Lower lobe of right lung (tissue), 2 donors: ENCODE measurements around the gene IFITM10. TPM values are rescaled to one million over a fixed set of nuclear protein-coding genes. Genes with fewer than 3 reads are reported as not detected.

Source experiments
- ATAC-seq, 2 donors: fragments of 200-7000 bp; cut with Tn5 transposase; one replicate each; pipeline ENCODE4 v1.9.1; 2020 to 2022; ENCODE audit warnings: mild to moderate bottlenecking in 2 of 2, moderate library complexity in 2 of 2
- DNase-seq: peaks from one replicate; pipeline ENCODE4 v3.0.0-alpha.2; 2020
- H3K27ac ChIP-seq: fragments of 200-600 bp; one replicate; pipeline ENCODE4 v1.8.0; 2022
- H3K27me3 ChIP-seq: fragments of 200-600 bp; one replicate; pipeline ENCODE4 v1.8.0; 2022; ENCODE audit warnings: low read depth
- H3K36me3 ChIP-seq: fragments of 200-600 bp; one replicate; pipeline ENCODE4 v1.8.0; 2022; ENCODE audit warnings: mild to moderate bottlenecking
- H3K4me1 ChIP-seq: fragments of 200-600 bp; one replicate; pipeline ENCODE4 v1.8.0; 2022
- H3K4me3 ChIP-seq: fragments of 200-600 bp; one replicate; pipeline ENCODE4 v1.8.0; 2022; ENCODE audit warnings: mild to moderate bottlenecking
- H3K9me3 ChIP-seq: fragments of 200-600 bp; one replicate; pipeline ENCODE4 v1.8.0; 2022
- CTCF ChIP-seq: fragments of 200-600 bp; IDR thresholded peaks from one replicate; pipeline ENCODE4 v1.8.0; 2022; ENCODE audit warnings: antibody characterized with exemption, mild to moderate bottlenecking
- intact Hi-C: fragments of 100-400 bp; cut with DNase I; formaldehyde crosslinking; loops from one replicate; pipeline ENCODE4 v1.11.0; 2022
- long read RNA-seq: library from polyadenylated mRNA; unstranded; transcript quantifications from one replicate; pipeline ENCODE4 v2.0.0, GENCODE V29; 2021
- total RNA-seq: library from RNA; stranded (reverse); fragmentation: NEBNext Ultra II Directional; extraction: Animal tissue kit (Norgen Biotek cat#: 25700); gene quantifications from one replicate; pipeline ENCODE4 v1.2.1, GENCODE V29; 2021
- donor health status: DM: no; HTN: yes; CAD: no; lungs with severe emphysema.

Gene IFITM10
- total RNA-seq: 9.2 TPM
- long read RNA-seq, partial matches to known transcripts: 4 of 8 reads
- long read RNA-seq, other reads (novel, unspliced or antisense): 2 of 8 reads

- no peak for DNase-seq
- Histone ChIP-seq H3K27ac (no peak within 1 kb of the TSS), H3K36me3 (peaks cover 32% of the 10 kb centered on the region), H3K9me3 (no peaks in the 10 kb centered on the region), H3K4me3 (no peak within 1 kb of the TSS), H3K4me1 (peaks cover 28% of the 10 kb centered on the region), H3K27me3 (peaks cover 22% of the 10 kb centered on the region)
- TF ChIP-seq CTCF: no peak
- peak; percentile 14 to 27 for ATAC-seq
- intact Hi-C loops: no loop called here
Measured at GRCh38 chr11:1750481-1750839, at the start of gene IFITM10. Gene IFITM10, minus strand, starts transcription at chr11:1750595. Its CDS starts 153 bp downstream, at chr11:1750442.

- ATAC-seq (no peak), DNase-seq (no peak)
- peaks cover 10% of the 10 kb centered on the region for H3K27me3 ChIP-seq
- intact Hi-C loops: no loop called here
- no peak for TF ChIP-seq CTCF
- H3K4me1 ChIP-seq: no peaks in the 10 kb centered on the region
- no peaks in the 10 kb centered on the region for H3K9me3 ChIP-seq
- no peaks in the 10 kb centered on the region for H3K36me3 ChIP-seq
- H3K4me3 ChIP-seq: no peak overlapping the region
- no peak overlapping the region for H3K27ac ChIP-seq
Measured at GRCh38 chr11:1797391-1798125, 47.2 kb upstream of the IFITM10 start.

GRCh38 chr11:1796413-1797011, 46.1 kb upstream of the IFITM10 start:
- Histone ChIP-seq H3K27me3 (peaks cover 10% of the 10 kb centered on the region), H3K4me3 (no peak overlapping the region), H3K36me3 (no peaks in the 10 kb centered on the region), H3K27ac (no peak overlapping the region), H3K9me3 (no peaks in the 10 kb centered on the region), H3K4me1 (no peaks in the 10 kb centered on the region)
- TF ChIP-seq CTCF: no peak
- intact Hi-C loops: no loop called here
- DNase-seq: no peak
- ATAC-seq: no peak

- Histone ChIP-seq H3K4me1 (no peaks in the 10 kb centered on the region), H3K4me3 (no peak overlapping the region), H3K36me3 (no peaks in the 10 kb centered on the region), H3K27me3 (peaks cover 9% of the 10 kb centered on the region), H3K9me3 (no peaks in the 10 kb centered on the region), H3K27ac (no peak overlapping the region)
- no peak for TF ChIP-seq CTCF
- DNase-seq: no peak
- intact Hi-C loops: no loop called here
- ATAC-seq: no peak
Measured at GRCh38 chr11:1793081-1793480, 42.7 kb upstream of the IFITM10 start.

GRCh38 chr11:1792461-1792860, 42.1 kb upstream of the IFITM10 start:
- no peak overlapping the region for H3K27ac ChIP-seq
- no peak for TF ChIP-seq CTCF
- DNase-seq (no peak), ATAC-seq (no peak)
- no peaks in the 10 kb centered on the region for H3K4me1 ChIP-seq
- peaks cover 3% of the 10 kb centered on the region for H3K27me3 ChIP-seq
- no peak overlapping the region for H3K4me3 ChIP-seq
- intact Hi-C loops: no loop called here
- H3K36me3 ChIP-seq: no peaks in the 10 kb centered on the region
- no peaks in the 10 kb centered on the region for H3K9me3 ChIP-seq
